Loucy (cell line): ENCODE measurements around the gene SCO1.
A peak's percentile ranks its signal among the peaks of the same experiment; 100 is the strongest.

ENCODE experiments used
- H2AFZ ChIP-seq: fragments of 200-600 bp; sonication (generic); 2 replicates; pipeline ENCODE4 v1.6.0; 2016; ENCODE audit warnings: antibody characterized with exemption, mild to moderate bottlenecking, low read length, moderate library complexity
- H3F3A ChIP-seq: fragments of 200-600 bp; 2 replicates; pipeline ENCODE4 v1.6.0; 2016; ENCODE audit warnings: antibody characterized with exemption, low read depth, mild to moderate bottlenecking
- H3K27me3 ChIP-seq: fragments of 200-600 bp; sonication (generic); 2 replicates; pipeline ENCODE4 v1.6.1; 2014; ENCODE audit warnings: low read length, mild to moderate bottlenecking; ENCODE audit not compliant: insufficient read depth, poor library complexity, severe bottlenecking
- H3K36me3 ChIP-seq: fragments of 200-600 bp; sonication (generic); 2 replicates; pipeline ENCODE4 v1.6.1; 2016; ENCODE audit warnings: low read length; ENCODE audit not compliant: insufficient read depth
- H3K4me1 ChIP-seq: fragments of 200-600 bp; sonication (generic); 2 replicates; pipeline ENCODE4 v1.5.1; 2014; ENCODE audit warnings: low read length, mild to moderate bottlenecking; ENCODE audit not compliant: insufficient read depth, poor library complexity, severe bottlenecking
- H3K4me2 ChIP-seq: fragments of 200-600 bp; sonication (generic); 2 replicates; pipeline ENCODE4 v1.6.0; 2014; ENCODE audit warnings: antibody characterized with exemption, low read length, low read depth, mild to moderate bottlenecking; ENCODE audit not compliant: poor library complexity, severe bottlenecking
- H3K4me3 ChIP-seq: fragments of 200-600 bp; sonication (generic); 2 replicates; pipeline ENCODE4 v1.5.1; 2014; ENCODE audit warnings: low read length, mild to moderate bottlenecking, mixed read lengths; ENCODE audit not compliant: poor library complexity, severe bottlenecking
- H3K79me2 ChIP-seq: fragments of 200-600 bp; sonication (generic); 2 replicates; pipeline ENCODE4 v1.6.1; 2014; ENCODE audit warnings: low read length; ENCODE audit not compliant: insufficient read depth
- H3K9ac ChIP-seq: fragments of 200-600 bp; sonication (generic); 2 replicates; pipeline ENCODE4 v1.6.0; 2014; ENCODE audit warnings: mild to moderate bottlenecking, low read depth, low read length, moderate library complexity; ENCODE audit not compliant: poor library complexity, severe bottlenecking
- H3K9me2 ChIP-seq: fragments of 200-600 bp; sonication (generic); replicated peaks from 2 replicates; pipeline ENCODE4 v1.6.1; 2016; ENCODE audit warnings: low read depth, low read length, mixed read lengths
- H3K9me3 ChIP-seq: fragments of 200-600 bp; sonication (generic); 2 replicates; pipeline ENCODE4 v1.6.1; 2014; ENCODE audit warnings: mild to moderate bottlenecking, antibody characterized with exemption, low read length, low read depth; ENCODE audit not compliant: insufficient read depth
- H4K20me1 ChIP-seq: fragments of 200-600 bp; sonication (generic); 2 replicates; pipeline ENCODE4 v1.6.0; 2014; ENCODE audit warnings: antibody characterized with exemption, low read length, mild to moderate bottlenecking; ENCODE audit not compliant: insufficient read depth, poor library complexity, severe bottlenecking
- CTCF ChIP-seq: fragments of 200-600 bp; sonication (generic); conservative IDR thresholded peaks from 2 replicates; pipeline ENCODE4 v1.5.1; 2014; ENCODE audit warnings: mild to moderate bottlenecking, antibody characterized with exemption, low read length
- EZH2phosphoT487 ChIP-seq: fragments of 200-600 bp; IDR thresholded peaks from 2 replicates; pipeline ENCODE4 v1.6.1; 2018; ENCODE audit warnings: antibody characterized with exemption, mild to moderate bottlenecking, moderate library complexity, borderline replicate concordance

Gene SCO1

GRCh38 chr17:10629706-10630105 lies 67.6 kb downstream of the SCO1 start:
- no peak for TF ChIP-seq EZH2phosphoT487
- TF ChIP-seq CTCF: no peak
- no peak overlapping the region for H3K4me3 ChIP-seq
- no peaks in the 10 kb centered on the region for H3K27me3 ChIP-seq

GRCh38 chr17:10628756-10629155 lies 68.6 kb downstream of the SCO1 start:
- Histone ChIP-seq H3K27me3 (no peaks in the 10 kb centered on the region), H3K9me3 (no peaks in the 10 kb centered on the region), H4K20me1 (no peaks in the 10 kb centered on the region), H3K9ac (no peak overlapping the region), H2AFZ (no peak overlapping the region), H3K9me2 (no peaks in the 10 kb centered on the region), H3K36me3 (peaks cover 4% of the 10 kb centered on the region; the same call in 1 of the 2 replicates), H3K4me1 (peaks cover 18% of the 10 kb centered on the region), H3K4me3 (no peak overlapping the region), H3F3A (no peaks in the 10 kb centered on the region), H3K79me2 (no peaks in the 10 kb centered on the region), H3K4me2 (peak overlapping the region; percentile 51)
- TF ChIP-seq EZH2phosphoT487 (no peak), CTCF (peak; percentile 59)

More at GRCh38 chr17:10629706-10630105, 67.6 kb downstream of the SCO1 start:
- Histone ChIP-seq H3K4me2 (no peak overlapping the region), H3K79me2 (no peaks in the 10 kb centered on the region), H4K20me1 (no peaks in the 10 kb centered on the region), H3K9me3 (no peaks in the 10 kb centered on the region), H3K4me1 (peaks cover 18% of the 10 kb centered on the region), H3F3A (no peaks in the 10 kb centered on the region), H2AFZ (no peak overlapping the region), H3K9ac (no peak overlapping the region), H3K36me3 (peaks cover 4% of the 10 kb centered on the region; the same call in 1 of the 2 replicates), H3K9me2 (no peaks in the 10 kb centered on the region)

- Histone ChIP-seq H3K36me3 (peaks cover 4% of the 10 kb centered on the region; the same call in 1 of the 2 replicates), H3F3A (no peaks in the 10 kb centered on the region), H3K4me3 (no peak overlapping the region), H2AFZ (no peak overlapping the region), H3K27me3 (no peaks in the 10 kb centered on the region), H3K9me2 (no peaks in the 10 kb centered on the region), H4K20me1 (no peaks in the 10 kb centered on the region), H3K79me2 (no peaks in the 10 kb centered on the region), H3K9me3 (no peaks in the 10 kb centered on the region), H3K4me1 (peaks cover 22% of the 10 kb centered on the region), H3K9ac (no peak overlapping the region), H3K4me2 (no peak overlapping the region)
- TF ChIP-seq CTCF: no peak
- no peak for TF ChIP-seq EZH2phosphoT487
Measured at GRCh38 chr17:10626390-10626789, 70.9 kb downstream of the SCO1 start.
